Measurements from ENCODE around the gene FNDC3B. TPM values are rescaled to one million over a fixed set of nuclear protein-coding genes. Genes with fewer than 3 reads are reported as not detected.

The FNDC3B gene
- total and polyA plus RNA-seq, 2 donors (not counting 3 experiments of a cell fraction or from before 2014, with no cell fraction given), result 91.6 to 295 TPM

DNA sequence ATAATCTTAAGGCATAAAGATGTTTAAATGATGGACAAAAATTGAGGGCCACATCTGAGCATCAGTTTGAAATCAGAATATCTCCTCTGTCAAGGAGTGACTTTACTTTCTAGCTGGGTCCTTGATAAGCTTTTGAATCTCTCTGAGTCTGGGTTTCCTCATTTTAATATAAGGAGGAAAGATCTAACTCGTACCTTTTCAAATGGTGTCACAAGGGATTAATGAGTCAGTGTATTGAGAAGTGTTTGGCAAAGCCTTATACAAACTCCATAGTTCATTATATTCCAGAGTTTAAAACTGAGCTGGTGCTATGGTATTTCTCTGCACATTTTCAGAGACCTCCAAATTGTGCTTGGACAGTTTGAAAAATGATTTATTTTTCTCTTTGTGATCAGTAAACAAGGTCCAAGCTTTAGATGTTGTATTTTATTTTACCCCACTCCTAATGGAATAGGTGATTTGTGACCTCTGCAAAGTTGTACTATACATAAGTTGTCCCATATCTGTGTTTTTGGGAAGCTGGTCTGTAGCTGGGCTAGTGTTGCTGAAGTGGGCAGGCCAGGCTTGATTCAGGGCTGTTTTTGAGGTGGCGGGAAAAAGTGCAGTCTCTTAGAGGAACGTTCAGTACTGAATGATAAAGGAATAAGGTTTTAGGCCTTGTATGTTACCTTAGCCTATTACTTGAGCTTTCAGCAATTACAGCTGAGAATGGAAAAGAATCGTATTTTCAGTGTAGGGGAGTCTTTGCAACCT, 5.6 kb downstream of the FNDC3B start:
- BruUV-seq (replicated peaks), result no TSS peak
- intact Hi-C loops (cut with micrococcal nuclease) (loop anchor here (5.0 to 10.0 kb wide), 3 partner anchors 270 to 838 kb away; no protein-coding TSS in a partner anchor), dilution Hi-C loops (cut with MboI; ENCODE audit: extremely low pct_ligation_motif_present, low sequenced_read_pairs) (no loop called here)
- peaks cover 0 to 6% of the 10 kb centered on the region in 2 experiments for H3K36me3 ChIP-seq (ENCODE audit: control insufficient read depth in 2 of 2, extremely low read depth in 1 of 2, insufficient read depth in 2 of 2, low read length in 2 of 2)
- no peaks in the 10 kb centered on the region for H3K27me3 ChIP-seq (ENCODE audit: control insufficient read depth in 2 of 2, insufficient read depth in 2 of 2, low read length in 2 of 2)
- no peak overlapping the region for H3K9ac ChIP-seq (replicated peaks; ENCODE audit: extremely low read depth, insufficient read depth, low read length)
- FAIRE-seq (no peak), DNase-seq (ENCODE audit: low read depth, low spot score) (no peak)
- H3K79me2 ChIP-seq (ENCODE audit: control insufficient read depth, insufficient read depth, low read length), result peaks cover 100% of the 10 kb centered on the region
- H4K20me1 ChIP-seq (replicated peaks; ENCODE audit: control insufficient read depth, extremely low read depth, insufficient read depth, low read length), result peaks cover 12% of the 10 kb centered on the region
- POLR2A ChIA-PET, result interaction anchor here (0.5 to 1.1 kb wide), 3 partner anchors 94 to 260 kb away, joined by 3 to 5 read pairs (median 4); no protein-coding TSS in a partner anchor
- H3K4me2 ChIP-seq (ENCODE audit: insufficient read depth, low read length), result peak overlapping the region; percentile 98
- no peak overlapping the region for H2AFZ ChIP-seq (ENCODE audit: low read depth, low read length)
- CTCF ChIA-PET, result interaction anchor here (0.9 to 2.1 kb wide), 5 partner anchors 9 to 297 kb away, joined by 3 to 5 read pairs (median 4); no protein-coding TSS in a partner anchor
- H3K4me1 ChIP-seq (ENCODE audit: control insufficient read depth, extremely low read depth, insufficient read depth, low read length), result peaks cover 39% of the 10 kb centered on the region
- peak overlapping the region; percentile 15 for H3K27ac ChIP-seq (ENCODE audit: insufficient read depth, low read depth, low read length)
- peak overlapping the region in 1 of 3 experiments; percentile 11 for H3K4me3 ChIP-seq (replicated peaks in 1 of 3; ENCODE audit: insufficient read depth in 1 of 3, low read depth in 1 of 3, low read length in 3 of 3)
- no peaks in the 10 kb centered on the region for H3K9me1 ChIP-seq (replicated peaks; ENCODE audit: control insufficient read depth, extremely low read depth, insufficient read depth, low read length)
- H3K9me3 ChIP-seq (replicated peaks; ENCODE audit: control insufficient read depth, insufficient read depth, low read length), result no peaks in the 10 kb centered on the region
- TF ChIP-seq, protein P1, sequence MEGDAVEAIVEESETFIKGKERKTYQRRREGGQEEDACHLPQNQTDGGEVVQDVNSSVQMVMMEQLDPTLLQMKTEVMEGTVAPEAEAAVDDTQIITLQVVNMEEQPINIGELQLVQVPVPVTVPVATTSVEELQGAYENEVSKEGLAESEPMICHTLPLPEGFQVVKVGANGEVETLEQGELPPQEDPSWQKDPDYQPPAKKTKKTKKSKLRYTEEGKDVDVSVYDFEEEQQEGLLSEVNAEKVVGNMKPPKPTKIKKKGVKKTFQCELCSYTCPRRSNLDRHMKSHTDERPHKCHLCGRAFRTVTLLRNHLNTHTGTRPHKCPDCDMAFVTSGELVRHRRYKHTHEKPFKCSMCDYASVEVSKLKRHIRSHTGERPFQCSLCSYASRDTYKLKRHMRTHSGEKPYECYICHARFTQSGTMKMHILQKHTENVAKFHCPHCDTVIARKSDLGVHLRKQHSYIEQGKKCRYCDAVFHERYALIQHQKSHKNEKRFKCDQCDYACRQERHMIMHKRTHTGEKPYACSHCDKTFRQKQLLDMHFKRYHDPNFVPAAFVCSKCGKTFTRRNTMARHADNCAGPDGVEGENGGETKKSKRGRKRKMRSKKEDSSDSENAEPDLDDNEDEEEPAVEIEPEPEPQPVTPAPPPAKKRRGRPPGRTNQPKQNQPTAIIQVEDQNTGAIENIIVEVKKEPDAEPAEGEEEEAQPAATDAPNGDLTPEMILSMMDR (IDR thresholded peaks at IDR 0.05; ENCODE audit: extremely low read depth in 1 of 2, insufficient read depth in 1 of 2, low read depth in 1 of 2, low read length in 2 of 2), result no peak
- no peak for TF ChIP-seq GATA2 (IDR thresholded peaks at IDR 0.05; ENCODE audit: insufficient read depth, insufficient read length, low read depth, low read length)
- TF ChIP-seq FOS (IDR thresholded peaks at IDR 0.05; ENCODE audit: borderline replicate concordance, insufficient read depth, low read length), result no peak
- TF ChIP-seq JUN (IDR thresholded peaks at IDR 0.05; ENCODE audit: borderline replicate concordance, insufficient read depth, insufficient read length, low read depth), result no peak
- TF ChIP-seq EZH2 (IDR thresholded peaks at IDR 0.05; ENCODE audit: borderline replicate concordance, low read depth, low read length, severe bottlenecking), result no peak
- TF ChIP-seq, protein P2, sequence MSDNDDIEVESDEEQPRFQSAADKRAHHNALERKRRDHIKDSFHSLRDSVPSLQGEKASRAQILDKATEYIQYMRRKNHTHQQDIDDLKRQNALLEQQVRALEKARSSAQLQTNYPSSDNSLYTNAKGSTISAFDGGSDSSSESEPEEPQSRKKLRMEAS (IDR thresholded peaks at IDR 0.05; ENCODE audit: insufficient read depth, insufficient read length), result no peak
- no peak for TF ChIP-seq POLR2AphosphoS5 (IDR thresholded peaks at IDR 0.05; ENCODE audit: insufficient read depth, low read depth, low read length)
- no peak for TF ChIP-seq MYC (IDR thresholded peaks at IDR 0.05; ENCODE audit: low read depth, low read length)
- TF ChIP-seq POLR2A (IDR thresholded peaks at IDR 0.05; ENCODE audit: low read depth, low read length), result no peak
